SK-N-SH (cell line): ENCODE data around the gene NAV2. TPM values are rescaled to one million over a fixed set of nuclear protein-coding genes. Genes with fewer than 3 reads are reported as not detected.

Experiments used
- CTCF ChIA-PET: fragments of 300-600, 350-600 bp; formaldehyde crosslinking; extraction: SDS; loops from one replicate; lab custom pipeline; 2021; lab: Yijun Ruan, JAX
- POLR2A ChIA-PET: fragments of 350-600 bp; sonication (Branson Sonifier 250); formaldehyde crosslinking; extraction: SDS; loops from one replicate; lab custom pipeline; 2020; ENCODE audit warnings: antibody characterized with exemption, inconsistent platforms; lab: Yijun Ruan, JAX
- DNase-seq: peaks from one replicate; pipeline ENCODE4 v3.0.0; 2012
- H2AFZ ChIP-seq: fragments of 200-600 bp; sonication (generic); 2 replicates; pipeline ENCODE4 v1.8.1; 2016; ENCODE audit warnings: antibody characterized with exemption, mild to moderate bottlenecking, low read depth
- H3F3A ChIP-seq: fragments of 200-600 bp; sonication (generic); replicated peaks from 2 replicates; pipeline ENCODE3; 2016; ENCODE audit warnings: antibody characterized with exemption, mild to moderate bottlenecking; ENCODE audit not compliant: insufficient read depth
- H3K27ac ChIP-seq, 2 experiments: fragments of 200-500 bp in 1 of 2; fragments of 200-600 bp in 1 of 2; sonication (Bioruptor generic) in 1 of 2; sonication (generic), shearing (Covaris generic) in 1 of 2; 2 replicates each; pipeline versions ENCODE4 v1.5.1 to v1.6.1; 2014 to 2016; ENCODE audit warnings: low read depth in 2 of 2, inconsistent platforms in 1 of 2, low read length in 1 of 2, mild to moderate bottlenecking in 1 of 2, mixed read lengths in 1 of 2
- H3K27me3 ChIP-seq: fragments of 200-600 bp; sonication (generic), shearing (Covaris generic); 2 replicates; pipeline ENCODE4 v1.6.1; 2016; ENCODE audit warnings: mixed run types; ENCODE audit not compliant: insufficient read depth
- H3K36me3 ChIP-seq, 2 experiments: fragments of 200-500 bp in 1 of 2; fragments of 200-600 bp in 1 of 2; sonication (Bioruptor generic) in 1 of 2; sonication (generic) in 1 of 2; replicated peaks in 1 of 2; 2 replicates each; pipeline versions ENCODE3 to v1.5.1; 2014 to 2016; ENCODE audit warnings: low read length in 1 of 2, mild to moderate bottlenecking in 1 of 2; ENCODE audit not compliant: insufficient read depth in 2 of 2, control insufficient read depth in 1 of 2
- H3K4me1 ChIP-seq, 2 experiments: fragments of 200-500 bp in 1 of 2; fragments of 200-600 bp in 1 of 2; sonication (Bioruptor generic) in 1 of 2; sonication (generic), shearing (Covaris generic) in 1 of 2; 2 replicates each; pipeline versions ENCODE4 v1.5.1 to v1.6.1; 2014 to 2016; ENCODE audit warnings: low read depth in 1 of 2, low read length in 1 of 2, mixed run types in 1 of 2; ENCODE audit not compliant: insufficient read depth in 2 of 2, control insufficient read depth in 1 of 2
- H3K4me2 ChIP-seq: fragments of 200-600 bp; sonication (generic), shearing (Covaris generic); 2 replicates; pipeline ENCODE4 v1.6.1; 2017; ENCODE audit warnings: mixed run types
- H3K4me3 ChIP-seq, 2 experiments: fragments of 200-500 bp in 1 of 2; fragments of 200-600 bp in 1 of 2; sonication (Bioruptor generic) in 1 of 2; sonication (generic), shearing (Covaris generic) in 1 of 2; 2 replicates each; pipeline versions ENCODE4 v1.5.1 to v1.8.1; 2014 to 2016; ENCODE audit warnings: low read depth in 2 of 2, inconsistent platforms in 1 of 2, low read length in 1 of 2, mild to moderate bottlenecking in 1 of 2, mixed read lengths in 1 of 2, moderate library complexity in 1 of 2
- H3K79me2 ChIP-seq: fragments of 200-600 bp; sonication (generic); 2 replicates; pipeline ENCODE4 v1.8.1; 2017; ENCODE audit warnings: mild to moderate bottlenecking; ENCODE audit not compliant: insufficient read depth
- H3K9ac ChIP-seq: fragments of 200-600 bp; sonication (generic); 2 replicates; pipeline ENCODE4 v1.6.1; 2017; ENCODE audit warnings: mixed run types
- H3K9me2 ChIP-seq: fragments of 200-600 bp; sonication (generic); 2 replicates; pipeline ENCODE4 v1.6.1; 2017; ENCODE audit warnings: mixed run types
- H3K9me3 ChIP-seq: fragments of 200-600 bp; sonication (generic); 2 replicates; pipeline ENCODE4 v1.6.1; 2017; ENCODE audit warnings: mixed run types, mild to moderate bottlenecking, moderate library complexity
- H4K20me1 ChIP-seq: fragments of 200-600 bp; sonication (generic); 2 replicates; pipeline ENCODE4 v1.6.1; 2017; ENCODE audit warnings: mild to moderate bottlenecking, mixed run types; ENCODE audit not compliant: insufficient read depth
- CTCF ChIP-seq: fragments of 200-600 bp; sonication (generic); IDR thresholded peaks from 2 replicates; pipeline ENCODE4 v1.6.1; 2017; ENCODE audit warnings: antibody characterized with exemption, mild to moderate bottlenecking, moderate library complexity
- ELF1 ChIP-seq: IDR thresholded peaks from 2 replicates; pipeline ENCODE4 v1.4.0; 2012
- EP300 ChIP-seq, 2 experiments: IDR thresholded peaks; 2 replicates each; pipeline versions ENCODE4 v1.4.0 to v1.6.1; 2012; ENCODE audit warnings: borderline replicate concordance in 1 of 2, low read depth in 1 of 2, low read length in 1 of 2
- FOSL2 ChIP-seq: IDR thresholded peaks from 2 replicates; pipeline ENCODE4 v1.4.0; 2012; ENCODE audit warnings: low read depth, mild to moderate bottlenecking, moderate library complexity, borderline replicate concordance
- FOXJ3 ChIP-seq: sonication (generic); formaldehyde crosslinking; IDR thresholded peaks from 2 replicates; pipeline ENCODE4 v1.5.1; 2020; ENCODE audit warnings: mild to moderate bottlenecking, missing genetic modification reagents
- JUND ChIP-seq: IDR thresholded peaks from 2 replicates; pipeline ENCODE4 v1.4.0; 2012
- MAX ChIP-seq: IDR thresholded peaks from 2 replicates; pipeline ENCODE4 v1.4.0; 2012; ENCODE audit warnings: low read depth
- NFIC ChIP-seq: IDR thresholded peaks from 2 replicates; pipeline ENCODE4 v1.4.0; 2012; ENCODE audit warnings: borderline replicate concordance
- NRF1 ChIP-seq: IDR thresholded peaks from 2 replicates; pipeline ENCODE4 v1.6.1; 2012; ENCODE audit warnings: low read depth, mild to moderate bottlenecking, low read length
- PBX3 ChIP-seq: IDR thresholded peaks from 2 replicates; pipeline ENCODE4; 2012
- POLR2AphosphoS5 ChIP-seq: IDR thresholded peaks from 2 replicates; pipeline ENCODE4 v1.6.1; 2012; ENCODE audit warnings: low read depth, low read length
- RCOR1 ChIP-seq: fragments of 150-350 bp; IDR thresholded peaks from 2 replicates; pipeline ENCODE4 v1.6.1; 2017; ENCODE audit warnings: antibody characterized with exemption, low read length
- RXRA ChIP-seq: IDR thresholded peaks from 2 replicates; pipeline ENCODE4 v1.4.0; 2012; ENCODE audit warnings: low read depth, mild to moderate bottlenecking, borderline replicate concordance
- SIN3A ChIP-seq: IDR thresholded peaks from 2 replicates; pipeline ENCODE4 v1.6.1; 2012; ENCODE audit warnings: low read depth, mild to moderate bottlenecking, low read length, moderate library complexity, borderline replicate concordance
- TAF1 ChIP-seq: IDR thresholded peaks from 2 replicates; pipeline ENCODE4 v1.6.1; 2012; ENCODE audit warnings: low read depth, mild to moderate bottlenecking, low read length, moderate library complexity, borderline replicate concordance
- TEAD4 ChIP-seq: IDR thresholded peaks from 2 replicates; pipeline ENCODE4 v1.4.0; 2012; ENCODE audit warnings: mild to moderate bottlenecking, borderline replicate concordance; ENCODE audit not compliant: insufficient read depth
- ZBTB33 ChIP-seq: IDR thresholded peaks from 2 replicates; pipeline ENCODE4 v1.4.0; 2012; ENCODE audit warnings: low read depth, borderline replicate concordance
- WGBS: methylation state at CpG from one replicate; pipeline ENCODE4 v1.1.6; 2017; ENCODE audit warnings: low lambda C conversion rate; 5-methylcytosine and 5-hydroxymethylcytosine counted together
- polyA plus RNA-seq, 3 experiments: library from polyadenylated mRNA; depleted of rRNA; stranded (reverse); fragments of >200 nt; gene quantifications; 2 replicates each; pipeline ENCODE4 v1.2.3, GENCODE V29; 2012

The NAV2 gene
- polyA plus RNA-seq, 1 of the 3 experiments (the other 2 are of a cell fraction): 26.2 TPM

GRCh38 chr11:20037396-20038153 lies 324.9 kb downstream of the NAV2 start:
- no peak overlapping the region; a peak in 1 of 4 replicates for H3K27ac ChIP-seq
- CTCF ChIA-PET: interaction anchor here (0.7 to 1.4 kb wide), 3 partner anchors 14 to 318 kb away, joined by 3 to 4 read pairs (median 3); no protein-coding TSS in a partner anchor
- no peaks in the 10 kb centered on the region for H3K9me2 ChIP-seq
- H3K27me3 ChIP-seq: no peaks in the 10 kb centered on the region
- H3K36me3 ChIP-seq: peaks cover 53 to 69% of the 10 kb centered on the region in 2 experiments
- H2AFZ ChIP-seq: no peak overlapping the region
- no peak for TF ChIP-seq CTCF
- no peak for TF ChIP-seq TAF1
- TF ChIP-seq RXRA: no peak
- TF ChIP-seq ELF1: no peak
- TF ChIP-seq MAX: no peak
- TF ChIP-seq EP300 (IDR thresholded peaks at IDR 0.05; ENCODE audit: borderline replicate concordance in 1 of 2, low read depth in 1 of 2, low read length in 1 of 2): no peak
- TF ChIP-seq POLR2AphosphoS5: no peak
- no peak for TF ChIP-seq NRF1
- no peak for TF ChIP-seq FOSL2
- no peak for TF ChIP-seq PBX3
- TF ChIP-seq FOXJ3 (CRISPR knock-in tag): no peak
- TF ChIP-seq JUND: no peak
- TF ChIP-seq RCOR1: no peak
- no peak for TF ChIP-seq NFIC
- TF ChIP-seq SIN3A: no peak
- TF ChIP-seq TEAD4: no peak
- no peak for TF ChIP-seq ZBTB33
- peaks cover 73% of the 10 kb centered on the region for H3K79me2 ChIP-seq
- no peak overlapping the region for H3K4me2 ChIP-seq
- H3K4me3 ChIP-seq: no peak overlapping the region
- POLR2A ChIA-PET: no interaction called here
- 84% methylated on average over 3 of the region's 3 CpGs for WGBS
- DNase-seq: no peak
- H3K9me3 ChIP-seq: no peaks in the 10 kb centered on the region
- H3K4me1 ChIP-seq: peaks cover 15 to 46% of the 10 kb centered on the region in 2 experiments; a peak in 3 of 4 replicates
- peaks cover 45% of the 10 kb centered on the region for H3F3A ChIP-seq
- no peak overlapping the region for H3K9ac ChIP-seq
- H4K20me1 ChIP-seq: peaks cover 26% of the 10 kb centered on the region
